ENCODE data around the gene GNAS-AS1.

Gene GNAS-AS1

DNA sequence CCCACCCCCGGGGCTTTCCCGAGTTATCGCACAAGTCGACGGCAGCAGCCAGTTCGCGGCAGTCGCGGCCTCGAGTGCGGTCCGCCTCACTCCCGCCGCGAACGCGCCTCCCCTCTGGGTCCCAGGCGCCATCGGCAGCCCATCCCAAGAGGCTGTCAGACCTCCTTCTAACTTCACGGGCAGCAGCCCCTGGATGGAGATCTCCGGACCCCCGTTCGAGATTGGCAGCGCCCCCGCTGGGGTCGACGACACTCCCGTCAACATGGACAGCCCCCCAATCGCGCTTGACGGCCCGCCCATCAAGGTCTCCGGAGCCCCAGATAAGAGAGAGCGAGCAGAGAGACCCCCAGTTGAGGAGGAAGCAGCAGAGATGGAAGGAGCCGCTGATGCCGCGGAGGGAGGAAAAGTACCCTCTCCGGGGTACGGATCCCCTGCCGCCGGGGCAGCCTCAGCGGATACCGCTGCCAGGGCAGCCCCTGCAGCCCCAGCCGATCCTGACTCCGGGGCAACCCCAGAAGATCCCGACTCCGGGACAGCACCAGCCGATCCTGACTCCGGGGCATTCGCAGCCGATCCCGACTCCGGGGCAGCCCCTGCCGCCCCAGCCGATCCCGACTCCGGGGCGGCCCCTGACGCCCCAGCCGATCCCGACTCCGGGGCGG is 3.4 kb upstream of the GNAS-AS1 start:
- Histone ChIP-seq H3K36me3 (ENCODE audit: control insufficient read depth, low read depth, low read length) (no peaks in the 10 kb centered on the region), H3K9ac (ENCODE audit: low read length) (no peak overlapping the region), H3K9me3 (ENCODE audit: control insufficient read depth, low read depth, low read length) (no peaks in the 10 kb centered on the region), H3K4me3 (ENCODE audit: low read length) (peak overlapping the region; percentile 53), H3K4me1 (ENCODE audit: control insufficient read depth, low read depth, low read length) (peaks cover 3% of the 10 kb centered on the region), H3K27ac (ENCODE audit: low read length) (no peak overlapping the region), H3K27me3 (ENCODE audit: control insufficient read depth, insufficient read depth, low read length) (peaks cover 52% of the 10 kb centered on the region)

DNA sequence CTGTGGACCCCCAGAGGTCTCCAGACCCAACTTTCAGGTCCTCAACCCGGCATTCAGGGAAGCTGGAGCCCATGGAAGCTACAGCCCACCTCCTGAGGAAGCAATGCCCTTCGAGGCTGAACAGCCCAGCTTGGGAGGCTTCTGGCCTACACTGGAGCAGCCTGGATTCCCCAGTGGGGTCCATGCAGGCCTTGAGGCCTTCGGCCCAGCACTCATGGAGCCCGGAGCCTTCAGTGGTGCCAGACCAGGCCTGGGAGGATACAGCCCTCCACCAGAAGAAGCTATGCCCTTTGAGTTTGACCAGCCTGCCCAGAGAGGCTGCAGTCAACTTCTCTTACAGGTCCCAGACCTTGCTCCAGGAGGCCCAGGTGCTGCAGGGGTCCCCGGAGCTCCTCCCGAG is 2.8 kb upstream of the GNAS-AS1 start:
- no peak overlapping the region for H3K9ac ChIP-seq (ENCODE audit: low read length)
- H3K27ac ChIP-seq (ENCODE audit: low read length), result no peak overlapping the region
- peaks cover 3% of the 10 kb centered on the region for H3K4me1 ChIP-seq (ENCODE audit: control insufficient read depth, low read depth, low read length)
- peaks cover 52% of the 10 kb centered on the region for H3K27me3 ChIP-seq (ENCODE audit: control insufficient read depth, insufficient read depth, low read length)
- H3K4me3 ChIP-seq (ENCODE audit: low read length), result no peak overlapping the region
- no peaks in the 10 kb centered on the region for H3K36me3 ChIP-seq (ENCODE audit: control insufficient read depth, low read depth, low read length)
- H3K9me3 ChIP-seq (ENCODE audit: control insufficient read depth, low read depth, low read length), result no peaks in the 10 kb centered on the region

DNA sequence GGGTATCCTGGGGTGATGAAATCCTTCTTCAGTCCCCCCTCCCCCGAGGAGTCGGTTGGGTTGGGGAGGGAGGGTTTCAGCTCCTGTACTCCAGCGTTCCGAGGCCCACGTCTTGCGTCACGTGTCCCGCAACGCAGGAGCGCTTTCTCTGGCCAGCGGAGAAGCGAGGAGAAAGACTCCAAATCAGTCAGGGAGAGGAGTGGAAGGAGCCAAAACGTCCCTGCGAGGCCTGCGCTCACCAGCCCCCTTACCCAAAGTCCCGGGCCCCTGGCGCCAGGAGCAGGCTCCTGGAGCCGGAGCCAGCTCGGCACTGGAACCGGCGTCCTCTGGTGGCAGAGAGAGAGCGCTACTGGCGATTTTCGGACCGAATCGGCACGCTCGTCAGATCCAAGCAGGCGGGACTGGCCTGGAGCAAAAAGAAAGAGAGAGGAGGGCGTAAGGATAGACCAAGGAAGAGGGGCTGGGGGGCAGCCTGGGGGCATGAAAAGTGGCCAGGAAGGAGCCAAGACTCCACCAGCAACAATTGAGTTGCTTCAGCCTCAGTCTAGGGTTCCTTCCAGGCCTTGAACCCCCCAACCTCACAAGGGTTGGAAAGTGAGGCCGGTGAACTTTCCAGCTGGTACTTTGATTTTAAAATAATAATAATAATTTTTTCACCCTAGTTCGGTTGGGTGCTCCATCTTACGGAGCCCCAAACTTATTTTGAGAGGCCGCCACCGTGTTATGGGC is 2.0 kb upstream of the GNAS-AS1 start, which contains the start of gene GNAS:
GNAS (plus strand) TSS at position 174 of the 729 bp plus-strand sequence.
- Histone ChIP-seq H3K9ac (ENCODE audit: low read length) (no peak within 1 kb of the TSS), H3K4me3 (ENCODE audit: low read length) (peak within 1 kb of the TSS; percentile 50), H3K9me3 (ENCODE audit: control insufficient read depth, low read depth, low read length) (no peaks in the 10 kb centered on the region), H3K4me1 (ENCODE audit: control insufficient read depth, low read depth, low read length) (peaks cover 3% of the 10 kb centered on the region), H3K27ac (ENCODE audit: low read length) (no peak within 1 kb of the TSS), H3K36me3 (ENCODE audit: control insufficient read depth, low read depth, low read length) (no peaks in the 10 kb centered on the region), H3K27me3 (ENCODE audit: control insufficient read depth, insufficient read depth, low read length) (peaks cover 50% of the 10 kb centered on the region)

DNA sequence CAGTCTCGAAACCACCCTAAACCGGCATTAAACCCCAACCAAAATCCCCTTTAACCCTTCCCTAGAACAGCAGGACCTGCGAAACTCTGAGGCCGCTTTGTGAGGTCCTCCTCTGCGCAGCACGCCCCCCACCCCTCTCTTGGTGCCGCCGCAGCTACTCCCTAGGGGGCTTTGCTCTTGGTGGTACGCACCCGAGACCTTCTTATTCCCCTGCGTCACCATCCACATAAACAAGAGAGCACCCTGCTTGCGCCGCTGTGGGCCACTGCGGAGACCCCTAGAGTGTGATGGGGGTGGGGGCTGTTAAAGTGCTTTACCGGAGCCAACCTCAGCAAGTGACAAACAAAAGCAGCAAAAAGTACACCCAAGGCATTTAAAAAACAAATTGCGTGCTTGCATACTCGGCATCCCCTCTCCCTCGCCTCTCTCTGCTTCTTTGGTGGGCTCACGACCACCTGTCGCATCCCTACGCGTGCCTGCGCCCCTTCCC is 1.3 kb upstream of the GNAS-AS1 start:
- peaks cover 43% of the 10 kb centered on the region for H3K27me3 ChIP-seq (ENCODE audit: control insufficient read depth, insufficient read depth, low read length)
- peaks cover 3% of the 10 kb centered on the region for H3K4me1 ChIP-seq (ENCODE audit: control insufficient read depth, low read depth, low read length)
- no peaks in the 10 kb centered on the region for H3K9me3 ChIP-seq (ENCODE audit: control insufficient read depth, low read depth, low read length)
- H3K27ac ChIP-seq (ENCODE audit: low read length), result no peak overlapping the region
- H3K4me3 ChIP-seq (ENCODE audit: low read length), result peak overlapping the region; percentile 50
- H3K9ac ChIP-seq (ENCODE audit: low read length), result no peak overlapping the region
- no peaks in the 10 kb centered on the region for H3K36me3 ChIP-seq (ENCODE audit: control insufficient read depth, low read depth, low read length)

DNA sequence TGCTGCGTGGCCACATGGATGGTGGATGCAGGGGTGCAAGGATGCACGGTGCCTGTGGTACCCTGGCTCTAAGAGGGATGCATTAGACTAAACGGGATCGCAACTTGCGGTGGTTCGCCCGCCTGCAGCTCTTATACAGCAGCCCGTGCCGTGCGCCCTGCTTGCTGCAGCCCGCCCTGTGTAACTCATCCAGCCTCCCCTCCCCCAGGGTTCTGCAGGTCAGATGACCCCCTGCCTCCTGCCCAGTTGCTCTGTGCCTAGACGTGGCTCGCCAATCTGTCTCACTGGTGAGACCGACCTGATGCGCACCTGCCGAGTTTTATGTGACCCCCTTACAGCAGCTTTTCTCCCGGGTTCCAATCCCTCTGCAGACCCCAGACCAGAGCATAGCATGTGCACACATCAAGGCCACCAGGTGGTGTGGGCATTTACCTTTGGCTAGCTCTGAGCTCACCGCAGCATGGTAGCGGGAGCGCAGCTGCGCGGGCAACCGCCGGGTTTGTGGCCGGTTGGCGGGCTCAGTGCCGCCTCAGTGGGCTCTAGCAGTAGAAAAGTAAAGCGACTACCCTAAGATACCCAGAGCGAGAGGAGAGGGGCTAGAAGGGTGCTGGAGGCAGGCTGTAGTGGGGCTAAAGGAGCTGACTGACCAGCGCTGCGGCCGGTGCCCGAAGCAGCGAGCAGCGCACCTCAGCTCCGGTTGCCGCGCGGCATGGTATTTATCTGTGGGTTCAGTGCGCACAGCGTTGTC is 693 bp upstream of the GNAS-AS1 start:
- H3K36me3 ChIP-seq (ENCODE audit: control insufficient read depth, low read depth, low read length), result no peaks in the 10 kb centered on the region
- peaks cover 6% of the 10 kb centered on the region for H3K4me1 ChIP-seq (ENCODE audit: control insufficient read depth, low read depth, low read length)
- H3K27me3 ChIP-seq (ENCODE audit: control insufficient read depth, insufficient read depth, low read length), result peaks cover 36% of the 10 kb centered on the region
- no peaks in the 10 kb centered on the region for H3K9me3 ChIP-seq (ENCODE audit: control insufficient read depth, low read depth, low read length)
- H3K4me3 ChIP-seq (ENCODE audit: low read length), result no peak overlapping the region
- H3K9ac ChIP-seq (ENCODE audit: low read length), result no peak overlapping the region
- no peak overlapping the region for H3K27ac ChIP-seq (ENCODE audit: low read length)

DNA sequence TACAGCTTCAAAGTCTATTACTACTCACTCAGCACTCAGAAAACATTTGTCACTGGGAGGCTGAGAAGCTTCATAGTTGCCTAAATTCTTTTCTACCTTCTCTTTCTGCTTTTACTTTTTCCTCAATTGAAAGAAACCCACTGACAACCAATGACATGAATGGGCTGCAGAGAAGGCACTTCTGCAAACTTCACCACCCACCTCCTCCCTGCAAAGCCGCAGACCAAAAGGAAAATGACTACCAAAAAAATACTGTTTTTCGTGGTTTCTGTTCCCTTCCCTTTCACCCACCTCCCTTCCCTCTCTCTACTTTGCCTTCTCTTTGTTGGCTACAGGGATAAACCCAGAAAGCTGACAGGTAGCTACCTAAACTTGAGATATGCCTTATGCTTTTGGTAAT is 3.2 kb downstream of the GNAS-AS1 start:
- no peak overlapping the region for H3K4me3 ChIP-seq (ENCODE audit: low read length)
- H3K36me3 ChIP-seq (ENCODE audit: control insufficient read depth, low read depth, low read length), result no peaks in the 10 kb centered on the region
- no peaks in the 10 kb centered on the region for H3K9me3 ChIP-seq (ENCODE audit: control insufficient read depth, low read depth, low read length)
- H3K4me1 ChIP-seq (ENCODE audit: control insufficient read depth, low read depth, low read length), result peaks cover 39% of the 10 kb centered on the region
- no peak overlapping the region for H3K27ac ChIP-seq (ENCODE audit: low read length)
- no peak overlapping the region for H3K9ac ChIP-seq (ENCODE audit: low read length)
- peaks cover 4% of the 10 kb centered on the region for H3K27me3 ChIP-seq (ENCODE audit: control insufficient read depth, insufficient read depth, low read length)

DNA sequence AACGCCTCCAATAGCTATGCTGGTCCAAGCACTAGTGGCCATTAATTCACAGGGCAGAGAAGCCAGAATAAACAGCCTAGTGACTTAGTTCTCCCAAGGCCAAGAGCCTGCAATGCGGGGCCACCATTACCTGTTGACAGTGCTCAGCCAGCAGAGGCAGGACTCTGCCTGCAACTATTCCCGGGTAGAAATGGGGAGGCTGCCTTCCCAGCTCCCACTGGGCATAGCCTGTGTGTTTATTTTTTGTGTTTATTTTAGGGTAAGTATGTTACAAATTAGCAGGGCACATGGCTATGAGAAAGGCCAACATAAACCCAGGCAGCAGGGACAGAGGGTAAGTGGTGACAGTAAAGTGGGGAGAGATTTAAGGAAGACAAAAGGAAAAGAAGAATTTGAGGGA is 5.0 kb downstream of the GNAS-AS1 start:
- H3K9ac ChIP-seq (ENCODE audit: low read length), result no peak overlapping the region
- H3K27me3 ChIP-seq (ENCODE audit: control insufficient read depth, insufficient read depth, low read length), result peaks cover 21% of the 10 kb centered on the region
- no peaks in the 10 kb centered on the region for H3K9me3 ChIP-seq (ENCODE audit: control insufficient read depth, low read depth, low read length)
- H3K4me3 ChIP-seq (ENCODE audit: low read length), result no peak overlapping the region
- no peaks in the 10 kb centered on the region for H3K36me3 ChIP-seq (ENCODE audit: control insufficient read depth, low read depth, low read length)
- no peak overlapping the region for H3K27ac ChIP-seq (ENCODE audit: low read length)
- peaks cover 43% of the 10 kb centered on the region for H3K4me1 ChIP-seq (ENCODE audit: control insufficient read depth, low read depth, low read length)

DNA sequence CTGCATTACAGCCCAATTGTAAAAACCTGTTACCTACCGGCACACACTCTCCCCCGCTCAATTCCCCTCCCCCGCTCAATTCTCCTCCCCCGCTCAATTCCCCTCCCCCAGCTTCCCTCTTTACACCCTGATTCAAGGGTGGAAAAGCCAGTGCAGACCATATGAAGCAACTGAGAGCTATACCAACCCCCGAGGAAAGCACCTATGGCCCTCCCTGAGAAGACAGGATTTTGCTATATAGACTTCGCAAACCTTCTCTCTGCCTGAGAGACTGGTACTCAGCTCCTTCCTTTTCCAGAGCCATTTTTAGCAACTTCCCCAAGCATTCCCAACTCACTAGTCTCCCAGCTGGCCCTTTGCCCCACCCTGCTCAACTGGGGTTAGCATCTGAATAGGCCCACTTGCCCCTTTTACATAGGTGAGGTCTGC is 7.6 kb downstream of the GNAS-AS1 start:
- peaks cover 40% of the 10 kb centered on the region for H3K4me1 ChIP-seq (ENCODE audit: control insufficient read depth, low read depth, low read length)
- no peaks in the 10 kb centered on the region for H3K9me3 ChIP-seq (ENCODE audit: control insufficient read depth, low read depth, low read length)
- H3K27me3 ChIP-seq (ENCODE audit: control insufficient read depth, insufficient read depth, low read length), result peaks cover 35% of the 10 kb centered on the region
- H3K27ac ChIP-seq (ENCODE audit: low read length), result peak overlapping the region; percentile 74
- peak overlapping the region; percentile 79 for H3K4me3 ChIP-seq (ENCODE audit: low read length)
- no peaks in the 10 kb centered on the region for H3K36me3 ChIP-seq (ENCODE audit: control insufficient read depth, low read depth, low read length)
- peak overlapping the region; percentile 71 for H3K9ac ChIP-seq (ENCODE audit: low read length)

DNA sequence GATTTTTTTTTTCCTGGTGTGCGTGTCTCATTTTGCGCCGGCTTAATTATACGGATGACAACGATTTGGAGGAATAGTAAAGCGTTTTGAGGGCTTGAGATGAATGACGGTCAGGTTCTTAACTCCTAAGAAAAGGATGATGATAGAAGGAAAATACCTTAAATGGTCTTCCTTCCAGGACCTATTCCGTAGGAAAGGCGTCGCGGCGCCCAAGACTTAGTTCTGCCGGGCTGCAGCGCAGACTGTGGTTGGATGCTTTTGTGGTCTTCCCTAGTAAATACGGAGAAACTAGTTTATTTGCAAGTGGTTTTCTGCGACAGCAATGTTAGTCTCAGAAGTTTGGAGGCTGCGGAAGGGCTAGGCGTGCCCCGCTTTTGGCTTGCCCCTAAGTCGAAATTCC is 8.4 kb downstream of the GNAS-AS1 start:
- Histone ChIP-seq H3K36me3 (ENCODE audit: control insufficient read depth, low read depth, low read length) (no peaks in the 10 kb centered on the region), H3K27me3 (ENCODE audit: control insufficient read depth, insufficient read depth, low read length) (peaks cover 35% of the 10 kb centered on the region), H3K4me1 (ENCODE audit: control insufficient read depth, low read depth, low read length) (peaks cover 40% of the 10 kb centered on the region), H3K9ac (ENCODE audit: low read length) (peak overlapping the region; percentile 71), H3K9me3 (ENCODE audit: control insufficient read depth, low read depth, low read length) (no peaks in the 10 kb centered on the region), H3K27ac (ENCODE audit: low read length) (peak overlapping the region; percentile 74), H3K4me3 (ENCODE audit: low read length) (peak overlapping the region; percentile 79)

DNA sequence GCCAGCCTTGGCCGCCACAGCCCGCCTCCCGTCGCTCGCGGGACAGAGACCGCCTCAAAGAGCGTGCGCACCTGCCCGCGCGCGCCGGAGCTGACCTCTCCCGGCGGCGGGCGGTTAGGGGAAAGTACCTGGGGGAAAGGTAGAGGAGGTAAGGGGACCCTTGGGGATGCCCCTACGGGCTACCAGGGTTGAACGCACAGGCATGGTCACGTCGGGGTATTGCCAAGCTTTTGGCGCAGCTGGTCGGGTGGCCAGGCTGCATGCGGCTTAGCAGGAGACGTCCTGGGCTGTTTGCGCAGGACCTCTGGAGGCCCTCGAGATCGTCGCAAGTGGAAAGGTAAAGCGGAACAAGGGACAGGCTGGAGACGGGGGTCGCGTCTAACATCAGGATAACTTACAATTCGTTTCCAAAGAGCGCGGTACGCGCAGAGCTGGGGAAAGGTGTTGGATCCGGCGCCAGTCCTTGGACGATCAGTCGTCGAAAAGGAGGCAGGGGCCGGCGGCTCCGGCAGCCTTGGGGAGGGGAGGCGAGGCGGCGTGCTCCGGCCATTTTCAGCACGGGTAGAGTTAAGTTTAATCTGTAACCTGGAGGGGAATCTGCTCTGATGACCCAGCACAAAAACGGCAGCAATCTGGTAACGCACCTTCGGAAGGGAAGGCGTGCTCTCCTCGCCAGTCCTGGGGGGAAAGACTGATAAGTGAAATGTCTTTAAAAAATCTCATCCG is 9.0 kb downstream of the GNAS-AS1 start:
- H3K9ac ChIP-seq (ENCODE audit: low read length), result peak overlapping the region; percentile 71

More for the DNA sequence above, 9.0 kb downstream of the GNAS-AS1 start:
- Histone ChIP-seq H3K4me1 (ENCODE audit: control insufficient read depth, low read depth, low read length) (peaks cover 39% of the 10 kb centered on the region), H3K4me3 (ENCODE audit: low read length) (peak overlapping the region; percentile 79), H3K9me3 (ENCODE audit: control insufficient read depth, low read depth, low read length) (no peaks in the 10 kb centered on the region), H3K27ac (ENCODE audit: low read length) (peak overlapping the region; percentile 6), H3K27me3 (ENCODE audit: control insufficient read depth, insufficient read depth, low read length) (peaks cover 35% of the 10 kb centered on the region), H3K36me3 (ENCODE audit: control insufficient read depth, low read depth, low read length) (no peaks in the 10 kb centered on the region)

Measured in iPS-18a (cell line).